ENCODE data around the gene CTIF.

CTIF gene

GRCh38 chr18:48842259-48843061 lies 303.6 kb downstream of the CTIF start:
- DNase-seq (ENCODE audit: low read depth in 4 of 4, low spot score in 1 of 4), result no peak

GRCh38 chr18:48843162-48843561 lies 304.3 kb downstream of the CTIF start:
- no peak for DNase-seq (ENCODE audit: low read depth in 4 of 4, low spot score in 1 of 4)

- no peak for DNase-seq (ENCODE audit: low read depth in 4 of 4, low spot score in 1 of 4)
Measured at GRCh38 chr18:48843596-48843995, 304.8 kb downstream of the CTIF start.

GRCh38 chr18:48844271-48844670 lies 305.4 kb downstream of the CTIF start:
- no peak for DNase-seq (ENCODE audit: low read depth in 4 of 4, low spot score in 1 of 4)

GRCh38 chr18:48845174-48845573 lies 306.3 kb downstream of the CTIF start:
- no peak for DNase-seq (ENCODE audit: low read depth in 4 of 4, low spot score in 1 of 4)

GRCh38 chr18:48846423-48846932 lies 307.6 kb downstream of the CTIF start:
- DNase-seq (ENCODE audit: low read depth in 4 of 4, low spot score in 1 of 4), result no peak

DNA sequence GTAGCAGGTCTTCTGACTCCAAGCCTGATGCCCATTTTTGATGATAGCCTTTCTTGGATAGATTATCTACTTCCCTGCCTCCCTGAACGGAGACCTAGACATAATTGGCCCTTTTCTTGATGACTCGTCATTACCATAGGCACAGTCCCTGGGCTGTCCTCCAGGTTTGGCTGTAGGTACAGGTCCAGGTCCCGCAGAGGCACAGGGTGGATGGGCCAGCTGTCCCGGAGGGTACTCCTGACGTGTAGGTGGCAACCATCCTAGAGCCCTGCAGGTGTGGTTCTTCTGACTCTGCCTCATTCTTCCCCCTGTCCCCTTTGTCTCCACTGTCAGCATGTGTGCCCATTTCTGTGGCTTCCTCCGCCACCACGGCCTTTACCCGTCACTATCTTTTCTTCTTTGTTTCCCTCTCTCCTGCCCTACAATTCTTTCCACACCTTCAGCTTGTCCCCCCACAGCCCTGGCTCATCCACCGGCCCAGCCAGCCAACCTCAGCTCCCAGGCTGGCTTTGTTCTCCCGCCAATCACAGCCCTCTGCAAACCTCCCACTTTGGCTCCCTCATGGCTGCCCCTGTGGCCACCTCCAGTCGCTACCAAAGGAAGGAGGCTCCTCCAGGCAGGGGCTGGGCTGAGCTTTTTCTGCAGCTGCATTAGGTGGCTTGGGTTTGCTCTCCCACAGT lies 309.1 kb downstream of the CTIF start:
- no peak for DNase-seq (ENCODE audit: low read depth in 4 of 4, low spot score in 1 of 4)

- no peak for DNase-seq (ENCODE audit: low read depth in 4 of 4, low spot score in 1 of 4)
Measured at GRCh38 chr18:48848641-48849143, 309.9 kb downstream of the CTIF start.

GRCh38 chr18:48850822-48851598 lies 312.2 kb downstream of the CTIF start:
- no peak for DNase-seq (ENCODE audit: low read depth in 4 of 4, low spot score in 1 of 4)

DNA sequence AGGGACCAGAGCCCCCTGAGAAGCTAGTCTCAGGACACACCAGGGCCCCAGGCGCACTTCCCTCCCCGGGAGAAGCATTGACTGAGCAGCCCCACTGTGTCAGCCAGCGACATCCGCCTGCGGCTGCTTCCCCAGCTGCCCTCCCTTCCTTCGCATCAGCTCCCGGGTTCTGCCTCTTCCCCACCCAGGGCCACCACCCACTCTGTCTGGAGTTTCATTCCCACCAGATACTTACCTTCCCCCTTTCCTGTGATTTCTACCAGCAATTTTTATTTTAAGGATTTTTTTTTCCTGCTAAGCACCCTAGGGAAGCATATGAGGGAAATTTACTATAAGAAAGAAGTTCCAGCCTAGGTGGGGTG lies 312.7 kb downstream of the CTIF start:
- no peak for DNase-seq (ENCODE audit: low read depth in 4 of 4, low spot score in 1 of 4)

DNA sequence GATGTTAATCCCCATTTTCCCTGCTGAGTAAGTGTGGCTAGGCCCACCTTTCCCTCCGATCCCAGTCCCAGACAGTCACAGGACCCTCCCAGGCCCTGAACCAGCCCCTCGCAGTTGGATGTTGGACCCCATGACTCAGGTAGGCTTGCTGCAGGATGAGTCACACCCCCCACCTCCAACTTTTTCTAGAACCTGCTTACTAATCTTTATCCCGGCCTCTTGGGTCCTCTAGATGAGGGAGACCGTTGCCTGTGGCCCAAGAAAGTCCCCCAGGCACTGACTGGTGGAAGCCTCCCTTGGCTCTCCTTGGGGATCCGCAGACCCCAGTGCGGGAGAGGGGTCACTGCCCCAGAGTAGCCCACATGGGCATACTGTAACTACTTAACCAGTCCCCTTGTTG lies 313.5 kb downstream of the CTIF start:
- DNase-seq (ENCODE audit: low read depth in 4 of 4, low spot score in 1 of 4), result no peak

- DNase-seq (ENCODE audit: low read depth in 4 of 4, low spot score in 1 of 4), result no peak
Measured at GRCh38 chr18:48852794-48853193, 314.0 kb downstream of the CTIF start.

DNA sequence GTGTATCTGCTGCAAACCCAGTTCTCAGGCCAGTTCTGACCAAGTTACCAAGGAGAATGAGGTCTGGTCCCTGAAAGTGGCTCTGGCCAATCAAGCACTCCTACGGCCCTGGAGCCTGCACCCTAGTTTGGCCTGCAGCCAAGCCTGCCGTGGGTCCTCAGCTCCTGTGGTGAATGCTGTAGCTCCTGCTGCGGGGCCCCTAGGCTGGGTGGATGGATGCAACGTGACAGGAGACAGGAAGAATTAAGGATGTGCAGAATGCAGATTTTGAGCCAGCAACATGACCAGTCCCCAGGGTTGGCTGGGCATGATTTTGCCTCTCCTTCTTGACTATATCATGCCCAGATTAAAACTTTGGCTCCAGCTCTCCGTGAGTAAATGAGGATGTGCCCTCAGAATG lies 314.8 kb downstream of the CTIF start:
- no peak for DNase-seq (ENCODE audit: low read depth in 4 of 4, low spot score in 1 of 4)

GRCh38 chr18:48854780-48855179 lies 315.9 kb downstream of the CTIF start:
- no peak for DNase-seq (ENCODE audit: low read depth in 4 of 4, low spot score in 1 of 4)

DNA sequence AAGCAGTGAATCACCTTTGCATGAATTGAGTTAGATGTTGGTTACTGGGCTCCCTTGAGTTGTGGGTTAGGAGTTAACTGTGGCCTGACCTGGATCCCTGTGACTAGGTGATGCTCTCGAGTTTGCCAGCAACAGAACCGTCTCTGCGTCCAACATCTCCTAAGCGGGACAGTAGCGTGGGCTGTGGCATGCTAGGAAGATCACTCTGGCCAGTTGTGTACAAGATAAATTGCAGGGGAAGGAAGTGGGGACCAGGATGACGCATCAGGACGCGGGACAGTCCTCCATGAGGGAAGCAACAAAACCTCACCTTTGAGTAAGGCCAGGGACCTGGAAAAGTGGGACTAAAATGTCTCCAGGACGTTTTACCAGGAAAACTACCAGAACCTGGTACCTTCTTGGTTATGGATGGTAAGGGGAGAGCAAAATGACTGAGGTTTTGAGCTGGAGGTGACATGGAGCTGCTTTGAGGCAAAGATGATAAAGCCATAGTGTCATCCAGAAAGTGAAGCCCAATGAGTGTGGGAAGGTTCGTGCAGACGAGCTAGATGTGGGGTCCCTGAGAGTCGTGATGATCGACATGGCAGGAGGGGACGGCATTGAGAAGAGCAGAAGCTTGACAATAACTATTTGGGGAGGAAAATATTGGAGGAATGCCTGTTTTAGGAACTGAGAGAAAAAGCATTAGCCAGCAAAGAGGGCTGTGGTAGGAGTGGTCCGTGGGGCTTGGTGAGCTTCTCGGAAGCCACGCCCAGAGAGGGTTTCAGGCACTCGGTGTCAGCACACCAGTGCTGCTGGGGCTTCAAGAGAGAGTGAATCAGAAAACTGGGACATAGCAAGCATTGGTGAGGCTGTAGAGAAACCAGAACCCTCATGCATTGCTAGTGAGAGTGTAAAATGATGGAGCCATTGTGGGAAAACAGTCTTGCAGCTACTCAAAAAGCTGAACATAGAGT lies 316.9 kb downstream of the CTIF start:
- DNase-seq (ENCODE audit: low read depth in 4 of 4, low spot score in 1 of 4), result no peak

DNA sequence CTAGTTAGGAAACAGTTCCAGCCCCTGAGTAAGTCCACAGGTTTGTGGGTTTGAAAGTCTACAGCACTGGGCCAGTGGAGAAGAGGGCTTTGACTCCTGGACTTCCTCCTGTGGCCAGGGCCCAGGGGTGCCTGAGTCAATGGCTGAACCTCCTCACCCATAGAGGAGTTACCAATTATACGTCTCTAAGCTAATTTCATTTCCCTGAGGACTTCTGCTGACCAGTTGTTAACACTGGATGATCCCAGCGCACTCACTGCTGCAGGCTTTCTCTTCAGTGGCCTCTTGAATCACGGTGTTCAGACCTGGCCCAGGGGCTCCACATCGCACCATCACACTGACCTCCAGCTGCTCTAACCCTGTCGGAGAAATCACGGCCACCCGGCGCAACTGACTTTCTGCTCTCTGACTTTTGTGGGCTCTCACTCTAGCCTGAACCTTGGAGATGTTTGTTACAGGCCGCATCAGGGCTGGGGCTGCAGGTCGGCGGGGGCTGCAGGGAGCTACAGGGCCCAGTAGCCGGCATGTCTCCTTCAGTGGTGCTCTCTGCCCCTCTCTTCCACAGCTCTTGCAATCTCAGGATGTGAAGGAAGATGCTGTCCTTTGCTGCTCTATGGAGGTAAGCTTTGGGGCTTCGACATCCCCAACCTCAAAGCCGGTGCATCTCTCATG lies 318.3 kb downstream of the CTIF start:
- no peak for DNase-seq (ENCODE audit: low read depth in 4 of 4, low spot score in 1 of 4)

GRCh38 chr18:48858676-48859075 lies 319.8 kb downstream of the CTIF start:
- no peak for DNase-seq (ENCODE audit: low read depth in 4 of 4, low spot score in 1 of 4)

- no peak for DNase-seq (ENCODE audit: low read depth in 4 of 4, low spot score in 1 of 4)
Measured at GRCh38 chr18:48859311-48860268, 320.8 kb downstream of the CTIF start.

Data from stimulated activated CD4-positive, alpha-beta T cell treated with anti-CD3 and anti-CD28 coated beads, Interleukin-1b, Interleukin-23, amount 100 ng/mL, for 24 hours (primary cell).